A549 (cell line): ENCODE data around the gene DAB2.

Source experiments
- CBX2 ChIP-seq: fragments of 200-600 bp; sonication (generic); IDR thresholded peaks from 2 replicates; pipeline ENCODE4 v1.6.1; 2016; ENCODE audit warnings: low read depth, mild to moderate bottlenecking, borderline replicate concordance
- CEBPB ChIP-seq, 2 experiments: fragments of >200 bp in 1 of 2; sonication (Bioruptor Twin) in 1 of 2; formaldehyde crosslinking in 1 of 2; IDR thresholded peaks; 2 replicates each; pipeline ENCODE4 v1.6.1; 2012 to 2016
- PBX3 ChIP-seq: IDR thresholded peaks from 2 replicates; pipeline ENCODE4 v1.6.1; 2012
- TF ChIP-seq, protein P1 (sequence below): fragments of >200 bp; sonication (Bioruptor Twin); formaldehyde crosslinking; IDR thresholded peaks from 3 replicates; pipeline ENCODE4 v1.5.1; 2016

GRCh38 chr5:39370555-39371366 lies 54.0 kb downstream of the DAB2 start:
- TF ChIP-seq, protein P1, sequence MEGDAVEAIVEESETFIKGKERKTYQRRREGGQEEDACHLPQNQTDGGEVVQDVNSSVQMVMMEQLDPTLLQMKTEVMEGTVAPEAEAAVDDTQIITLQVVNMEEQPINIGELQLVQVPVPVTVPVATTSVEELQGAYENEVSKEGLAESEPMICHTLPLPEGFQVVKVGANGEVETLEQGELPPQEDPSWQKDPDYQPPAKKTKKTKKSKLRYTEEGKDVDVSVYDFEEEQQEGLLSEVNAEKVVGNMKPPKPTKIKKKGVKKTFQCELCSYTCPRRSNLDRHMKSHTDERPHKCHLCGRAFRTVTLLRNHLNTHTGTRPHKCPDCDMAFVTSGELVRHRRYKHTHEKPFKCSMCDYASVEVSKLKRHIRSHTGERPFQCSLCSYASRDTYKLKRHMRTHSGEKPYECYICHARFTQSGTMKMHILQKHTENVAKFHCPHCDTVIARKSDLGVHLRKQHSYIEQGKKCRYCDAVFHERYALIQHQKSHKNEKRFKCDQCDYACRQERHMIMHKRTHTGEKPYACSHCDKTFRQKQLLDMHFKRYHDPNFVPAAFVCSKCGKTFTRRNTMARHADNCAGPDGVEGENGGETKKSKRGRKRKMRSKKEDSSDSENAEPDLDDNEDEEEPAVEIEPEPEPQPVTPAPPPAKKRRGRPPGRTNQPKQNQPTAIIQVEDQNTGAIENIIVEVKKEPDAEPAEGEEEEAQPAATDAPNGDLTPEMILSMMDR: no peak
- no peak for TF ChIP-seq PBX3
- TF ChIP-seq CBX2: no peak
- TF ChIP-seq CEBPB (IDR thresholded peaks at IDR 0.05): no peak
